Large intestine (tissue), 3 donors: Measurements from ENCODE around the gene SH3GLB2. TPM values are rescaled to one million over a fixed set of nuclear protein-coding genes. Genes with fewer than 3 reads are reported as not detected.
"Not testable (repeated sequence)": the region's sequence is repeated elsewhere in the genome, so short reads cannot be mapped to it uniquely, and the experiment has no call there.

Experiments used
- DNase-seq, 2 donors: peaks; one replicate each; pipeline versions ENCODE4 v3.0.0 to v3.0.0-alpha.2; 2013
- H3K27ac ChIP-seq: one replicate; pipeline ENCODE4 v1.5.1; 2013; ENCODE audit warnings: low read length
- H3K27me3 ChIP-seq: 2 replicates; pipeline ENCODE4 v1.6.1; 2013; ENCODE audit warnings: low read length; ENCODE audit not compliant: control insufficient read depth, insufficient read depth
- H3K36me3 ChIP-seq: 2 replicates; pipeline ENCODE4 v1.6.1; 2013; ENCODE audit warnings: low read length; ENCODE audit not compliant: control insufficient read depth, insufficient read depth
- H3K4me1 ChIP-seq: one replicate; pipeline ENCODE4 v1.6.1; 2013; ENCODE audit warnings: low read length; ENCODE audit not compliant: control insufficient read depth, insufficient read depth
- H3K4me3 ChIP-seq: one replicate; pipeline ENCODE4 v1.5.1; 2013; ENCODE audit warnings: low read length
- H3K9me3 ChIP-seq: one replicate; pipeline ENCODE4 v1.6.1; 2013; ENCODE audit warnings: mild to moderate bottlenecking, low read depth, low read length, moderate library complexity; ENCODE audit not compliant: control insufficient read depth
- WGBS: methylation state at CpG from one replicate; pipeline ENCODE4 v1.1.5; 2013; ENCODE audit warnings: low lambda C conversion rate; ENCODE audit not compliant: insufficient coverage; 5-methylcytosine and 5-hydroxymethylcytosine counted together
- polyA plus RNA-seq: library from polyadenylated mRNA; unstranded; fragments of 120-200 nt; gene quantifications from one replicate; pipeline ENCODE4 v1.2.1, GENCODE V29; 2013

Gene SH3GLB2
- polyA plus RNA-seq, 1 donor, result 81.7 TPM

GRCh38 chr9:128999581-129000206, 28.4 kb downstream of the SH3GLB2 start:
- no peaks in the 10 kb centered on the region for H3K9me3 ChIP-seq
- H3K27me3 ChIP-seq, result no peaks in the 10 kb centered on the region
- no peak for DNase-seq
- H3K36me3 ChIP-seq, result peaks cover 79% of the 10 kb centered on the region
- no peak overlapping the region for H3K27ac ChIP-seq
- WGBS, result no CpG with 5 or more reads among the region's 13 CpGs
- H3K4me1 ChIP-seq, result no peaks in the 10 kb centered on the region
- no peak overlapping the region for H3K4me3 ChIP-seq

GRCh38 chr9:128998462-128998861, 29.7 kb downstream of the SH3GLB2 start:
- no peak for DNase-seq
- WGBS, result no CpG with 5 or more reads among the region's 6 CpGs
- Histone ChIP-seq H3K4me1 (no peaks in the 10 kb centered on the region), H3K4me3 (no peak overlapping the region), H3K27me3 (no peaks in the 10 kb centered on the region), H3K9me3 (no peaks in the 10 kb centered on the region), H3K27ac (no peak overlapping the region), H3K36me3 (peaks cover 89% of the 10 kb centered on the region)

- Histone ChIP-seq H3K4me1 (no peaks in the 10 kb centered on the region), H3K9me3 (no peaks in the 10 kb centered on the region), H3K4me3 (no peak overlapping the region), H3K36me3 (peaks cover 82% of the 10 kb centered on the region), H3K27ac (no peak overlapping the region), H3K27me3 (no peaks in the 10 kb centered on the region)
- DNase-seq, result no peak
- WGBS, result 100% methylated on average over 1 of the region's 5 CpGs
Measured at GRCh38 chr9:128995791-128996190, 32.3 kb downstream of the SH3GLB2 start.

DNA sequence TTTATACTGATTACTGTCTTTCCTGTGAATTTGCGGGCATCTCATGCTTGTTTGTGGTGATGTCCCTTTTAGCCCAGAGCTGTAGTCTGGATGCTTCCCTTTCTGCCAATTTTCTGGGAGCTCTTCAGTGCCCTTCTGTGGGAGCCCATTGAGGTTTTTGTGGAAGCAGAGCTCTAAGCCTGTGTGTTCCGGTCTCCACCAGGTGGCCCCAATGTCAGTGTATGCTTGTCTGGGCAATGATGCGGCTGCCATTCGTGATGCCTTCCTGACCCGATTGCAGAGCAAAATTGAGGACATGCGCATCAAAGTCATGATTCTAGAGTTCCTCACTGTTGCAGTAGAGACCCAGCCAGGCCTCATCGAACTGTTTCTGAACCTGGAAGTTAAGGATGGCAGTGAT, 35.1 kb downstream of the SH3GLB2 start:
- H3K4me3 ChIP-seq, result no peak overlapping the region
- H3K27me3 ChIP-seq, result no peaks in the 10 kb centered on the region
- H3K4me1 ChIP-seq, result no peaks in the 10 kb centered on the region
- no CpG with 5 or more reads among the region's 7 CpGs for WGBS
- no peak for DNase-seq
- H3K27ac ChIP-seq, result no peak overlapping the region
- H3K36me3 ChIP-seq, result peaks cover 78% of the 10 kb centered on the region
- no peaks in the 10 kb centered on the region for H3K9me3 ChIP-seq

DNA sequence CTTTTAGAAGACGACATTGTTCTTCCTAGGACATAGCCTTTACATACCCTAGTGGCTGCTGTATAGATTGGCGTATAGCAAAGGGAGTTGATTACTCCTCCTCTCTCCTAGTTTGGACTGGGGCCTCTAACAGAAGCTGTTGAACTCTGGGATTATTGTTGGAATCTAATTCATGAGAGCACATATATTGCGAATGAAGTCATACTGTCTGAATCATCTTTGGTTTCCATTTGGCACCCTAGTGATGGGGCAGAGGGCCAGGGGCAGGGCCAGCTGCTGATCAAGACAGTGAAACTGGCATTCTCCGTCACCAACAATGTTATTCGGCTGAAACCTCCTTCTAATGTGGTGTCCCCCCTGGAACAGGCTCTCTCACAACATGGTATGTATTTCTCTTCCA, 40.3 kb downstream of the SH3GLB2 start:
- Histone ChIP-seq H3K36me3 (peaks cover 74% of the 10 kb centered on the region), H3K27me3 (no peaks in the 10 kb centered on the region), H3K4me1 (no peaks in the 10 kb centered on the region), H3K4me3 (no peak overlapping the region), H3K9me3 (no peaks in the 10 kb centered on the region), H3K27ac (no peak overlapping the region)
- no peak for DNase-seq
- WGBS, result 100% methylated on average over 1 of the region's 5 CpGs

DNA sequence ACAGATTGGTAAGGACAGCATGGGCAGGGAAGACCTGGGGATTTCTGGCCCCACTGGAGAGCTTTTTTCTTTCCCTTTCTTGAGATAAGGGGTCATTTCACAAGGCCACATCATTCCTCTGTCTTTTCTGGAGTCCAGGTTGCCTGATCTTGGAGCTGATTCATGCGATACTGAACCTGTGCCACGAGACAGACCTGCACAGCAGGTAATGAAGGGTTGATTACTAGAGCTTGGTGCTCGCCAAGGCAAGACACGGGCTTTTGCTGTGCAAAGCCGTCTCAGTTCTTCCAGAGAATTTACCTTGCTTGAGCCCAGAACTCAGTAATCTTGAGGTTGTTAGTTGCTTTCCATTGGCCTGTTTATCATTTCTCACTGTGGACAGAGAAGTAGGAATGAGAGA, 41.5 kb downstream of the SH3GLB2 start:
- DNase-seq, result no peak
- WGBS, result no CpG with 5 or more reads among the region's 5 CpGs
- no peaks in the 10 kb centered on the region for H3K4me1 ChIP-seq
- no peaks in the 10 kb centered on the region for H3K9me3 ChIP-seq
- no peak overlapping the region for H3K27ac ChIP-seq
- H3K36me3 ChIP-seq, result peaks cover 77% of the 10 kb centered on the region
- H3K27me3 ChIP-seq, result no peaks in the 10 kb centered on the region
- no peak overlapping the region for H3K4me3 ChIP-seq

DNA sequence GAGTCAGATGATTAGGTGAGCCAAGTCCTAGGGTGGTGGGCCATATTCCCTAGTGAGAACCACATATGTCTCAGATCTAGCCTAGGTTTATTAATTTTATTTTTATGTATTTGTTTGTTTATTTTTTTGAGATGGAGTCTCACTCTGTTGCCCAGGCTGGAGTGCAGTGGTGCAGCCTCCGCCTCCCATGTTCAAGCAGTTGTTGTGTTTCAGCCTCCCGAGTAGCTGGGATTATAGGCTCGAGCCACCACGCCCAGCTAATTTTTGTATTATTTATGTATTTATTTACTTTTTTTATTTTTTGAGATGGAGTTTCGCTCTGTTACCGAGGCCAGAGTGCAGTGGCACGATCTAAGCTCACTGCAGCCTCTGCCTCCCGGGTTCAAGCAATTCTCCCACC, 44.6 kb downstream of the SH3GLB2 start:
- Histone ChIP-seq H3K27me3 (no peaks in the 10 kb centered on the region), H3K36me3 (peaks cover 80% of the 10 kb centered on the region), H3K4me1 (no peaks in the 10 kb centered on the region), H3K4me3 (no peak overlapping the region), H3K27ac (no peak overlapping the region), H3K9me3 (no peaks in the 10 kb centered on the region)
- DNase-seq, result no peak
- 100% methylated on average over 3 of the region's 8 CpGs for WGBS

DNA sequence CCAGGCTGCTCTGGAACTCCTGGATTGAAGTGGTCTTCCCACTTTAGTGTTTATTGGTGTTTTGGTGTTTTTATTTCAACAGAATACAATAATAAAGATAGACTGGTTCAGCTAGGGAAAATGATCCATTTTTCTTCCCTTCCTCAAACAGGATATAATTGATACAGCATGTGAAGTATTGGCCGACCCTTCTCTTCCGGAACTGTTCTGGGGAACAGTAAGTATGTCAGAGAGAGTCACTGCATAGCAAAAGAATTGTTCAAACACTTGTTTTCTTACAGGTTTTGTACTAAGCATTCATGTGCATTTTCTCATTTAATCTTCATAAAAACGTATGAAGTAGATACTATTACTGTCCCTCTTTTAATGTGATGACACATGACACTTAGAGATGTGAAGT, 49.0 kb downstream of the SH3GLB2 start:
- Histone ChIP-seq H3K27me3 (no peaks in the 10 kb centered on the region), H3K36me3 (peaks cover 78% of the 10 kb centered on the region)
- WGBS, result 67% methylated on average over 1 of the region's 3 CpGs

DNA sequence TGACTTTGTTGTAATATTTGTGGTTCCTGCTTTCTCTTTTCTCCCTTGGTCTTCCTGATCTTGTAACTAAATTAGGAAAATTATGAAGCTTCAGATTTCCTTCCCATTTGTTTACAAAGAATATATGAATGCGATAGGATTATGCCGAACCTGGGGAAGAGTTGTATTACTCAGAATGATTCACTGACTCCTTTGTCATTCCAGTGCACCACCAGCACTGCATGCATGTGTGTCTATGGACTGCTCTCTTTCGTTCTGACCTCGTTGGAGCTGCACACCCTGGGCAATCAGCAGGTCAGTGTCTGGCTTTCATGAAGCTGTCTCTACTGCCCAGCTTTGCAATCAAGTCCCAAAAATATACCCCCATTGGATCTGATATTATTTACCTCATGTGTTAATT, 55.2 kb downstream of the SH3GLB2 start:
- peaks cover 73% of the 10 kb centered on the region for H3K36me3 ChIP-seq
- no peak for DNase-seq

More for the DNA sequence above, 49.0 kb downstream of the SH3GLB2 start:
- Histone ChIP-seq H3K4me3 (no peak overlapping the region), H3K4me1 (no peaks in the 10 kb centered on the region), H3K27ac (no peak overlapping the region), H3K9me3 (no peaks in the 10 kb centered on the region)
- no peak for DNase-seq

GRCh38 chr9:128969491-128969890, 58.6 kb downstream of the SH3GLB2 start:
- no peaks in the 10 kb centered on the region for H3K9me3 ChIP-seq
- no peak for DNase-seq
- no peaks in the 10 kb centered on the region for H3K27me3 ChIP-seq
- no peak overlapping the region for H3K4me3 ChIP-seq
- peaks cover 56% of the 10 kb centered on the region for H3K36me3 ChIP-seq
- 100% methylated on average over 1 of the region's 5 CpGs for WGBS
- no peak overlapping the region for H3K27ac ChIP-seq
- no peaks in the 10 kb centered on the region for H3K4me1 ChIP-seq

More for the DNA sequence above, 55.2 kb downstream of the SH3GLB2 start:
- H3K27me3 ChIP-seq, result no peaks in the 10 kb centered on the region
- no peaks in the 10 kb centered on the region for H3K4me1 ChIP-seq
- no peak overlapping the region for H3K27ac ChIP-seq
- H3K9me3 ChIP-seq, result no peaks in the 10 kb centered on the region
- H3K4me3 ChIP-seq, result no peak overlapping the region
- no CpG with 5 or more reads among the region's 4 CpGs for WGBS

GRCh38 chr9:128961403-128961802, 66.7 kb downstream of the SH3GLB2 start:
- not testable (repeated sequence) for H3K9me3 ChIP-seq, H3K27ac ChIP-seq, H3K4me3 ChIP-seq, H3K27me3 ChIP-seq, DNase-seq, H3K4me1 ChIP-seq
- WGBS, result 100% methylated on average over 3 of the region's 9 CpGs
- peaks cover 38% of the 10 kb centered on the region for H3K36me3 ChIP-seq
